CD4-positive, alpha-beta T cell treated with Interferon alpha-2 for 1 hour (primary cell): ENCODE data around the gene MAP4K4.

Experiments
- DNase-seq, 2 donors: peaks; one replicate each; pipeline ENCODE4 v3.0.0-alpha.2; 2020 to 2022

MAP4K4 gene

DNA sequence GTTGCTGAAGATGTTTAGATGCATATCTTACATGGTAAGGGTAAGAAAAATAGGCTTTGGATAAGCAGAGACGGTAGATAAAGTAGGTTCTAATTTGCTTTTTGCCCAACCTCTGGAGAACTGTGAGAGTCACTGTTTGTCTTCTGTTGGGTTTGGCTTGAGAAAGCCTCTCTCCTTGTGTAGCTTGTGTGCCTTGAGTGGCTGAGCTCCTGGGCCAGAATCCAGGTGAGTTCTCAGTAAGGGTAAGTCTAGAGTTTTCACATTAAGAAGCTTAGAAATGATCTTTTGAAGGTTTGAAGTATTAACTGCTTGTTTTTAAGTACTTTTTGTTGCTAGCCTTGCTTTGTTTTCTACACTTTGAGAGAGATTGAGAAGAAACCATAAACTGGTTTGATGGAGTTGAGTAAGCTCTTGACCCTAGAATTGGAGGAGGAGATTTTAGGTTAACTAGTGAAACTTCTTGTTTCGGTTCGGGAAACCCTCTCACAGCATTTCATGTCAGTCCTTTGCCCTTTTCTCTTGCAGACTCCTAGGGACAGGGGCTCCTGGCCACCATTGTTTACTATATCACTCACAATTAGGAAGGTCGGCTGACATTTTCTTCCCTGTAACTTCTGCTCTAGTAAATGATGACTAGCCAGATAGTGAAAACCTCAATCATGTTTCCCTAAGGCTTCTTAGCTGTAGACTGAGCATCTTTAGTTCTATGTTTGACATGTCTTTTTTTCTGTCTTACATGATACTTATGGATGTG, 26.0 kb downstream of the MAP4K4 start:
- no peak for DNase-seq

DNA sequence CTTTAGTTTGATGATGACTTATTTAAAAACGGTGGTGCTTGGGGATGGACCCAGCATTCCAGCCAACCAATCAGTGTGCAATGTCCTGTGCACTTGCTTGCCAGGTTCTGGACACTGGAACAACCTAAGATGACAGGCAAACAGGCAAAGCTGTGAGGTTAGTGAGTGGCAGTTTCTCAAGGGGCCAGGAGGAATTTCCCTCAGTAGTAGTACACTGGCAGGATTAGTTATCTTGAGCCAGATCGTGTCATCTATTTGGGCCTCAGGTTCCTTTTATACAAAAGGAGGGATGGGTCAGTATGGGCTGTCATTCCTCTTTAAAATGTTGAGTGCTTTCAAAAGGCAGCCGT, 26.6 kb downstream of the MAP4K4 start:
- DNase-seq: no peak

DNA sequence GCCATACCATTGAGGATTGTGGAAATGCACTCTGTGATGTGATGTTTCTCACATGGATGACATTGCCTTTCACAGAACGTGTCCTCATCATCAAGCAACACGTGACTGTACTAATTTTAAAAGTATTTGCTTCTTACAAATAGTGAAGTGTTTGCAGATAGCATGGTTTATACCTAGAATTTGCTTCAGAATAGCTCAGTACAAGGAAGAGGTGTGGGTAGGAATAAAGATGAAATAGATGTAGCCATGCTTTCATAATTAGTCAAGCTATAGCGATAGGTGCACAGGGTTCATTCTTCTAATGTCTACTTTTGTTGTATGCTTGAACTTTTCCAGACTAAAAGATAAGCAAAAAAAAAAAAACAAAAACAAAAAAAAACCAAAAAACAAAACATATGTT, 27.5 kb downstream of the MAP4K4 start:
- no peak for DNase-seq

DNA sequence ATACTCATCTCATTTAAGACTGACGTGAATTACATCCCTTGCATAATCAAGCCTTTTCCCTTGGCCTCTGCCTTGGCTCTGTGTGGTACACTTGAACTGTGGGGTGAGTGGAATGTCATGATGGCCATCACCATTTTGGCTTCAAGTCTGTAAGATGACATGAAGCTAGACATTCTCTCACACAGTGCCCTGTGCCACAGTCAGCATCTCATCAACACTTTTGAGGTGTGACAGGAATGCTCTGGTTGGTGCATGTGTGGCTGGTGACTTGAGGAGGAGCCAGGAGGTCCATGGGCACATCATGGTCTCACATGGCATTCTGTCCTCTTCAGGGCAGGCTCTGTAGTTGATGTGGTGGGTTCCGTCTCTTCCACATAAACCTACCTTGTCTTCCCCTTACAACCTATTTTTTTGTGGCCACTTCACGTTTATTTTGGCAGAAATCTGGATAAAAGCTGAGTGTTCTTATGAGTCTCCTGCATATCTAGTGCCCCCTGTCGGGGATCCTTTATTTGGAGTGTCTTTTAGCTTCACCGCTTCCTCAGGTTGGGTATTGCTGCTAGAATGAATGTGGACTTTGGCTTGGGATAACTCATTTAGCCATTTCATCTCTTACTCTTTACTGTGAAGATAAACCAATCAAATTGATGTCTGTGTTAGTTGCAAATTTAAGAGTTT, 28.1 kb downstream of the MAP4K4 start:
- DNase-seq: peak in 1 of 2 donors; percentile 56

DNA sequence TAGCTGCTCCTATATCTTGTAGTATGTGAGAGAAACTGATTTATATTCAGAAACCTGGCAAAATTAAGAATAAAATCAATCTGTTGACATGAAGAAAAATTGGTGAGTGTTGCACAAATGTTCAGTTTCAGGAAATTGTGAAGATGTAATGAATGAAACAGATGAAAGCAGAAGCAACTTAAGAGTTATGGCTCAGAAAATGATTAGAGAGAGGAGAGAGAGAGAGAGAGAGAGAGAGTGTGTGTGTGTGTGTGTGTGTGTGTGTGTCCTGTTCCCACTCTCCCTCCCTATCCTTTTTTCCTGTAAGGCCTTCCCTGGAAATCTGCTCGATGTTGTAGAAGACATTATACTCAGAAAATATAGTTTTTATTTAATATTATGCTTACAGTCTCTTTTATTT, 31.4 kb downstream of the MAP4K4 start:
- DNase-seq: no peak

DNA sequence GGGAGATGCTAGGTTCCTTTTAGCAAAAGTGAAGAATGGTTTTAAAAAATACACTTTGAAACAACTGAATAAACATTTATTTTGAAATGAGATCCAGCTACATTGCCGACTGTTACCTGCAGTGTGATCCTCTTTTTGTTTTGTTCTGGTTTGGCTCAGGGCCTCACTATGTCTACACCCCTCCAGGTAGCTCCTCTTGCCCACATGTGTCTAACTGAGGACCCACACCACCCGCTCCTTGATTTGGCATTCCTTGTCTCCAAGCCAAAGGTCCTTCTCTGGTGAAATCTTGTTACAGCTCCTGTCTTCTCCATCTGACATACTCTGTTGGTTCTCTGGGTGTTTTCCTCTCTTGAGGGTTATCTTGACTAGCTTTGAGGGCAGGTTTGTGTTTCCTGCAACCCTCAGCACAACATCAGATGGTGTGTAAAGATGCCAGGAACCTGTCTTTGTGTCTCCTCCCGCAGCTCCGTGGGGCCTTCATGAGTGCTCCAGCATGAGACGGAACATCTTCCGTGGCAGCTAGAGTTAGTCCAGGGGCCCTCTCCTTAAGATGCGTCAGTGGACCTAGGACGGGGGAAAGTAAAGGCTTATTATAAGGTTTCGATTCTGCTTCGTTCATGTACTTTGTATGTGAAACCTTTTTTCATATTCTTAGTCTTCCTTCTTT, 32.1 kb downstream of the MAP4K4 start:
- DNase-seq: peak in 1 of 2 donors; percentile 35

DNA sequence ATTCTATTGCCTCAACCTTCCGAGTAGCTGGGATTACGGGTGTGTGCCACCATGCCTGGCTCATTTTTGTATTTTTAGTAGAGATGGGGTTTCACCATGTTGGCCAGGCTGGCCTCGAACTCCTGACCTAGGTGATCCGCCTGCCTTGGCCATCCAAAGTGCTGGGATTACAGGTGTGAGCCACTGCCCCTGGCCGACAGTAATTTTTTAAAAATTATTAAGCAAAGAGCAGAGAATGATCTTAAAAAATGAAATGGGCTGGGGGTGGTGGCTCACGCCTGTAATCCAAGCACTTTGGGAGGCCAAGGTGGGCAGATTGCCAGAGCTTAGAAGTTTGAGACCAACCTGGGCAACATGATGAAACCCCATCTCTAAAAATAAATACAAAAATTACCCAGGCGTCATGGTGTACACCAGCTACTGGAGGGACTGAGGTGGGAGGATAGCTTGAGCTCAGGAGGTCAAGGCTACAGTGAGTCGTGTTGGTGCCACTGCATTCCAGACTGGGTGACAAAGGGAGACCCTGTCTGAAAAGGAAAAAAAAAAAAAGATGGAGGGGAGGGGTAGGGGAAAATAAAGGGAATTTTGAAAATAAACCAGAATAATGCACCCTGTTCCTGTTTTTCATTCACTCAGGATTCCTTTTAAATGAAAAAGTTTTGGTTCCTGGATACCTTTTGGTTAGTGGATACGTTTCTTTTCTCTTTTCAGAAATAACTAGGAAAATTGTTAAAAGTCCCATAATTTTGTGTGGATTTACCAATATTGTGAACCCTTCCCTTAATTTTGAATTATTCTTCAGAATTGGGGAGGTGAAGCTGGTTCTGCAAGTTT, 33.9 kb downstream of the MAP4K4 start:
- DNase-seq: no peak

DNA sequence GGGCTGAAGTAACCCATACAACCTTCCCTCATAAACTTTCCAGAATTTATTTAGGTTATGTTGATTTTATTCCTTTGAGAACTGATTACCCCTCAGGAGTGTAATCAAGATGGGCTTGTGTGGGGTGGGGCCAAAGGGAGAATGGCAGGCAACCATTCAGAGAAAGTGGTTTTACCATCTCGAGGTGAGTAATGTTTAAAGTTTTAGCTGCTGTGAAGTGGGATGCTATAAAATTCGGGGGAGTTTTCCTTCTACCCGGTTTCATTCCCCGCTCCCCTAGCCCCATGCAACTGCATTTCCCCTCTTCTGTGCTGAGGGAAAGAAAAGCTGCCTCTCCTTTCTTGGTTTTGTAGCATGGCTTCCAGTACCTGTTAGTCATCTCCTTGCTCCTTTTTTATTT, 34.7 kb downstream of the MAP4K4 start:
- no peak for DNase-seq

DNA sequence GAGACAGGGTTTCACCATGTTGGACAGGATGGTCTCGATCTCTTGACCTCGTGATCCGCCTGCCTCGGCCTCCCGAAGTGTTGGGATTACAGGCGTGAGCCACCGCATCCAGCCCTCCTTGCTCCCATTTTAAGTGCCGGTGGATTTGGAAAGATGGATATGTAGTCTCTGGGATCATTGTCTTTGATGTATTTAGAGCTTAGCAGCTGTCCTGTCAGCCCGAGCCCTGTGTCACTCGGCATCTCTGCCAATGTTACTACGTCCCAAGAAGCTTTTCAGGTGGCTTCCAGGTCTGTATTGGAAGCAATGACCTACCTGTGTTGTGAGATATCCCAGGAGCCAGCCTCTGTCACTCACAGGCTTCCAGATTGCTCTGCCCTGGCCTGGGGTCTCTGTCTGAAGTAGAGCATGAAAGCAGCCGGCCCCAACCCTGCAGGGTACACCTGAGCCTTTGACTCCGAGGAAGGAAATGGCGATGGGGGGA, 35.3 kb downstream of the MAP4K4 start:
- DNase-seq: no peak

DNA sequence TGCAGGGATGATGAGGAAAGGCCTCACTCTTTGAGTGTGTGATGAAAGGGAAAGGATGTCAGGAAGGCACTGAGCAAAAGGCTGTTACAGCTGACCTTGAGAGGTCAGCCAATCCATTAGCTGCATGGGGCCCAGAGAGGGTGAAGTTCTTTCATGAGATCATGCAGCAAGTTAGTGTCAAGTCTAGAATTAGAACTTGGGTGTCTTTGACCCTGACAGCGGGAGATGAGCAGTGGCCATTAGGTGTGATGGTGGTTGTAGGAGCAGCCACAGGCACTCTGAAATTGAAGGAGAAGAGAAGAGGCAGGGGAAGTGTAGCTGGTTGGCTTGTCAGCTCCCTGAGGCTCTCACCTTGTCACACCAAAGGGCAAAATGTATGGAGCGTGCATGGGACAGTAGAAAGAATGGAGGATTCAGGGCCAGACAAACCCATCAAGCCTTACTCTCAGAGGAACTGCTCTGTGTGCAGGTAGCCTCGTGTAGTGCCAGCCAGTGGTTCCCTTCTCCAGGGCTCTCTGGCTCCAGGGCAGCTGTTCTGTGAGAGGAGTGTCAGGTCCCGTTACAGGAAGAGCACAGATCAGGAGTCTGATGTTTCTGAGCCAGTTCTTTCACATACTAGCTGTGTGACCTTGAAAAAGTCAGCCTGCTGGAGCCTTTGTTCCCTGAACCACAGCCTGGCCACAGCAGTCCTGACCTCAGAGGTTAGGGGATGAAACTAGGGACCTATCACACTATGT, 35.9 kb downstream of the MAP4K4 start:
- DNase-seq: no peak

DNA sequence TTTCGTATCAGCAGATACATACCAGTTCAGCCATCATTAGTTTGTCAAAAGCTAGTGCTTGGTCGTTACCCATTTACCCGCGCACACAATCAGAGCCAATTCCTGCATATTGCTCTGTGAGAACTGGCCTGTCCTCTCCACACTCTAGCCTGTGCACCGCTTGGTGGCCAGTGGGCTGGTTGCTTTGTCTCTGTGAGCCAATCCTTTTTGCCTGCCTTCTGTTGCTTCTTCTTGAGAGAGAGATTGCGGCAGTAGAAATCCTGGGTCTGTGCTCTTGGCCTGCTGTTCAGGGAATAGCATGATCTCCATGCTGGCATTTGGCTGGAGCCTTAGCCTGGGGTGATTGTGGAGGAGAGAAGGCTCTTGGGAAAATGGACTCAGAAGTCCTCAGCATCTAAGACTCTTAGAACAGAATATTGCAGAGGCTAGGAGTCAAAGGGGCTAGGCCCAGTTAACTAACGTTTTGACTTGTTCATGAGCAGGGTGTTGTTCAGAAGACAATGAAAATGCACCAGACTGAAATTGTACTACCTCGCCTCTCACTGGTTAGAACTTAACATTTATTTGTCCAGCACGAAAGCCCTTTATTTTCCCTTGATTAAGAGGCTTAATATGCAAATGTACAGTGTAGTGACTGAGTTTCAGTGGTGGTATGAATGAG, 37.1 kb downstream of the MAP4K4 start:
- no peak for DNase-seq

DNA sequence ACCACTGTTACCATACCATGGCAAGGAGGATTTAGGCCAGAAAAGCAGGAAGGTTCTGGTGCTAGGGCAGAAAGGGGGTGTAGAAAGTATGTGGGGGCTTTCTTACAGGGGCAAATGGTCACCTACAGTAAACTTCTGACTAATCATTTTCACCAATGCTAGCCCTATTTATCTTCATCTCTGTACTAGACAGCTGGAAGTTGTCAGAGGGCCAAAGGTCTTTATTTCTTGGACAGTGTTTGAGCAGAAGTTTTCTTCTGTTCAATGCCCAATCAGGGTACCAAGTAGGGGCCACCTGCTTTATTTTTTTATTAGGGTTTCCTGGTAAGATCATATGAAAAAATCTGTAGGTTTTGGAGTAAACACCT, 37.6 kb downstream of the MAP4K4 start:
- no peak for DNase-seq

DNA sequence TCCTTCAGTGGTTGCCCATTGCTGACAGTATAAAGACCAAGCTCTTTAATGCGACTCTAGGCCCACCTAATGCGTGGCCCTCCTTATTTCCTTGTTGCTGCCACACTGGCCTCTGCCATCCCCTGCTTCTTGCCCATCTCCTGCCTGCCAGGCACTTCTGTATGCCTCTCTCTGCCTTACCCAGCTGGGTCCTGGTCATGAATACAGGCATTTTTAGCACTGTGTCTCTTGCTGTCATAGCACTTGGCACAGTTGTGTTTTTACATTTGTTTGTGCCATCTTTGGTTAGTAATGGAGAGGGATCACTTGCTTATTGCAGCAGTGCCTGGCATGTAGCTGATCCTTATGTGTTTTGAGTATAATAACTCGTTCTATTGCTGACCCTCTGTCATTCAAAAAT, 38.7 kb downstream of the MAP4K4 start:
- no peak for DNase-seq

DNA sequence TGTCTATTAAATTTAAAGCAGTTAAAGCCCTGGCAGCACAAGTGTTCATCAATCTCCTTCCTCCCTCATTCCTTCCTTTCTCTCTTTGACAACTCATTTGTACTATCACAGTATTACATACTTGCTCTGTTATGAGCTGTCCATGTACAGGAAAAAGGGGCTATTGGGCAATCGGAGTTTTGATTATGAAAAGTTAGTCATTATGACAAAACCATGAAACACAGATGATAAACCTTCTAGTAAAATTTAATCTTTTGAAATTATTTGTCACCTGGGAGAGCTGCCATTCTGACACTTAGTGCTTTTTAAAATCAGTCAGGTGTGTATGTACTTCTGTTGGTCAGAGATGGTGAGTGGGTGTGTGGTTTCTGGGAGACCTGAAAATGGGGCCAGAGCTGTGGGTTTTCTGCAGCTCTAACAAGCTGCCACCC, 39.4 kb downstream of the MAP4K4 start:
- no peak for DNase-seq

DNA sequence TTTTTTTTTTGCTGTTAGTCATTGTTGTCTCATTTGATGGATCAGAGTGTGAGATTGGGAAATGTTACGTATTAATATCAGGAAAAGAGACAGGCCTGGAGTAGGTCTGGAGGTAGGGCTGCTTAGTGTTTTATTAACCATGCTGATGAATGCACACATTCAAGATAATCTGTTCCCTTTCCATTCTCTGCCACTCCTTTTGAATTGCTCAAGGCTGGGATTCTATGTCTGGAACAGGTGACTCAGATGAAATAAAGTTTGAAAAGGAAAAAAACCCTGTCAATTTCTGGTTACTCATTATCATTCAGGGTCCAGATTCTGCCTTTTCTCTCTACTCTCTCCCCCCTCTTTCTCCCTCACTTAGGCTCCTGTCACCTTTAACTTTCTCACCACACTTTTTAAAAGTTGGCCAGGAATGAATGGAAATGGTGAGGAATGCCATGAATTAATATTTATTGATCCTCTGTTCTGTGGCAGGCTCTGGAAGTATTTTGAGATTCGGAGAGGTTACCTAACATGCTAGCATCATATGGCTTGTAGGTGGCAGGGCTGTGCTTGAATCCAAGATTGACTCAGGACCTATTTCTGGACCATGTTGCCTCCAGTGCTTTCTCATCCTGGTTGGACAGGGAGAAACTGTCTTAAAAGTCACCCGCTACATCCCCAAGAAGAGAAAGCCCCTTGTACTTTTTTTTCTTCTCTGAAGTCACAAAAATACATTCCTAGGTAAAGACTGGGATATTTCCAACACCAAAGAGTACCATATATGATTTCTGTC, 40.2 kb downstream of the MAP4K4 start:
- no peak for DNase-seq

DNA sequence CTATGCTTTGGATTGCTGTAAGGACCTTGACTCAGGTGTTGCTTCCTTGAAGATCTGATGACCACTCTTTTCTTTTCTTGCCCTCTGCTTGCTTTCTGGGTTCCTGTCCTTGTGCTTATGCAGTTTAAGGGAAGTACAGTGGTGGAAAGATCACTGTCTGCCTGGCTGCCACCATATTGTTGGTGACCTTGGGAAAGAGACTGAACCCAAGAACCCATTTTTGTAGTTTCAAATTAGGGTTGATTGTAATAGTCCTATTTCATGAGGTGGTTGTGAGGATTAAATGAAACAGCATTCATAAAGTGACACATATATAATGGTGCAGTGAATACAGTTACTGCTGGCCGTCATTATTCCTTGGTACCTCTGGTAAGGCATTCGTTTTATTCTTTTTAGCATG, 41.1 kb downstream of the MAP4K4 start:
- DNase-seq: no peak

DNA sequence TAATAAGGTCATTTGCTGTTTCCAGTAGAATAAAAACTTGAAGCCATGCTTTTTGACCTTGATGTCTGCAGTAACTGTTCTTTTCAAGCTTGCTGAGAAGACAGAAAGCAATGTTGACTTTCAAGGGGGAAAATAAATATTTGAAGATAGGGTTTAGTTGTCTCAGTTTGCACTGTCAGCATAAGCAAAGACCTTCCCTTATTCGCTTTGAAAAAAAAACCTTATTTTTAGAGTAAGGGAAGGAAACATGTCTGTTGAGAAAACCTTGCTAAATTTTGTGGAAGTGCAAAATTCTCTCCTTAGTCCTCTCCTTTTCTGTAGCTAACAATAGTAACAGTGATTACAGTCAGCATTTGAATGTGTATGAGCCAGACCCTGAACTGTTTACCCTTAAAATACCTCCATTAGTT, 43.1 kb downstream of the MAP4K4 start:
- DNase-seq: no peak

DNA sequence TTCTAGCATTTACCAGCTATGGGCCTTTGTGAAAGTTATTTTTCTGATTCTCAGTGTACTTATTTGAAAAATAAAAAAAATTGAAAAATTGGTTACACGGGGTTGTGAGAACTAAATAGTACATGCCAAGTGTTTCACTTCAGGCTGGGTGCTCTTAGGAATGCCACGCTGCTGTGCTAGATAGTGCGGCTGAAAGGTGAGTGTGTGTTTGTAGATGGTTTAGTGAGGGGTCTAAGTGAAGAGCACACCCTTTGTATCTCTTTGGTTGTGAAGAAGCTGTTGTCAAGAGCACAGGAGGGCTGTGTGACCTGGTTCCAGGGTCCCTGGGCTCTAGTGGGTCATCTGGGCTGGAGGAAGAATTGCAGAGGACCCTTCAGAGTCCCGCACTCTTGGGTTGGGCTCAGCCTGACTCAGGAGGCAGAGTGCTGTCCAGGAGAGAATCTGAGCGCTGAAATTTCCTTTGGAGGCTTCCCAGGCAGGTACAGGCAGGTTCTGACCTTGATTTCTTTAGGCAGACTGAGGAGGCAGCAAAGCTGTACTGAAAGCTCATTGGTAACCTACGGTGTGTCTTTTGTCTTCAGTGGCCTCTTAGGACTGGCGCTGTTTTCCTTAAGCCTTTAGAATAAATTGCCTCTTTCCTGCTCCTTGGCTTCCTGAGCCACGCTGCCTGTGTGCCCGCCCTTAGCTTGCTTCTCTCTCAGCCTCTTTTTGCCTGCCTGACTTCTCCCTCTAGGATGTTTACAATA, 44.4 kb downstream of the MAP4K4 start:
- DNase-seq: no peak

DNA sequence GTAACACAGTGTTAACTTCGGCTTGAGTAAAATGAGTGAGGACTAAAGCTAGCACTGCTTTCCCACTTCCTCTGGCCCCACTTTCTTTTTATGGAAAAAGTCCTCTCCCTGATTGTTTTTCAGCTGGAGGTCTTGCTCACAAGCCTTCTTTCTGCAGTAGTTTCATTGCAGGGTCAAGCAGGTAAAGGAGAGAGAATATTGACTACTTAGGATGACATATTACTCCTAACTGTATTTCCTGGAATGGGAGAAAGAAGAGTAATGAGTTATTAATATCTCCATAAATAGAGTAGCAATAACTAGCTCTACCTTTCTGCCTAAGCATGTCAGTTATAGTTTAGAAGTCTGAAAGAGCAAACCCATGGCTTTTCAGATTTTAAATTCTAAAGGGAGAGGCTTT, 45.0 kb downstream of the MAP4K4 start:
- no peak for DNase-seq

DNA sequence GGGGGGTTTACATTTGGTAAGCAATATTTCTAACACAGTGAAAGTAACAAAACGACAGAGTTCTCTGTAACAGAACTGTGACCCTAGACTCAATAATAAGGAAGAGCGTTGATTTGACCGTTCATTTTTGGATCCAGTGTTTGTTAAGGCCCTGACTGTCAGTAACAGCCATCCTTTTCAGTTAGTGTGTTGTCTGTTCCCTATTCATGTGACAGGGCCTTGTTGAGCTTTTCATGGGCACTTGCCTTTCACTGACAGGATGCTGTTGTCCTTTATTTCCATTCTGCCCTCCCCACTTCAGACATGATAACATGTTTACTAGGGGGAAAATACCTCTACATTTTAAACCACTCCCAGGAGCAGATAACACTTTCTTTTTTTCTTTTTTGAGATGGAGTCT, 45.8 kb downstream of the MAP4K4 start:
- no peak for DNase-seq
